ENCODE results near the gene PARVA.

GRCh38 chr11:12505183-12505582 lies 127.8 kb downstream of the PARVA start:
- TF ChIP-seq ZNF70 (CRISPR knock-in tag; IDR thresholded peaks at IDR 0.05): no peak
- TF ChIP-seq ARNTL (CRISPR knock-in tag; IDR thresholded peaks at IDR 0.05; ENCODE audit: borderline replicate concordance, low read depth): no peak
- no peak for TF ChIP-seq SNAI2 (CRISPR knock-in tag; IDR thresholded peaks at IDR 0.05)
- no peak for TF ChIP-seq POU6F1 (CRISPR knock-in tag; IDR thresholded peaks at IDR 0.05; ENCODE audit: borderline replicate concordance, low read depth)
- no peak for TF ChIP-seq GLIS3 (CRISPR knock-in tag; IDR thresholded peaks at IDR 0.05)
